OCI-LY1 (cell line): ENCODE measurements around the gene PHOX2B.

Experiments used
- H2AFZ ChIP-seq: fragments of 200-600 bp; sonication (generic), shearing (Covaris generic); 2 replicates; pipeline ENCODE4 v1.6.0; 2014; ENCODE audit warnings: antibody characterized with exemption, mild to moderate bottlenecking, low read length
- H3F3A ChIP-seq: fragments of 200-600 bp; sonication (generic), shearing (Covaris generic); 2 replicates; pipeline ENCODE4 v1.6.0; 2014; ENCODE audit warnings: mild to moderate bottlenecking, antibody characterized with exemption, low read length, moderate library complexity; ENCODE audit not compliant: insufficient read depth
- H3K27ac ChIP-seq: fragments of 200-600 bp; sonication (generic); 2 replicates; pipeline ENCODE4 v1.5.1; 2014; ENCODE audit warnings: low read length, mixed run types, mild to moderate bottlenecking, low read depth; ENCODE audit not compliant: poor library complexity, severe bottlenecking
- H3K27me3 ChIP-seq: fragments of 200-600 bp; sonication (generic); 2 replicates; pipeline ENCODE4 v1.6.0; 2014; ENCODE audit warnings: antibody characterized with exemption, mild to moderate bottlenecking, low read length, moderate library complexity; ENCODE audit not compliant: insufficient read depth
- H3K36me3 ChIP-seq: fragments of 200-600 bp; sonication (generic); 2 replicates; pipeline ENCODE4 v1.6.1; 2014; ENCODE audit warnings: mild to moderate bottlenecking, antibody characterized with exemption, low read length, moderate library complexity, mixed read lengths; ENCODE audit not compliant: insufficient read depth
- H3K4me1 ChIP-seq: fragments of 200-600 bp; sonication (generic); 2 replicates; pipeline ENCODE4 v1.5.1; 2014; ENCODE audit warnings: mild to moderate bottlenecking, low read length, moderate library complexity; ENCODE audit not compliant: insufficient read depth, severe bottlenecking
- H3K4me2 ChIP-seq: fragments of 200-600 bp; sonication (generic), shearing (Covaris generic); 2 replicates; pipeline ENCODE4 v1.6.1; 2014; ENCODE audit warnings: low read length
- H3K4me3 ChIP-seq: fragments of 200-600 bp; sonication (generic); 2 replicates; pipeline ENCODE4 v1.5.1; 2014; ENCODE audit warnings: low read length, low read depth, mild to moderate bottlenecking, mixed read lengths; ENCODE audit not compliant: poor library complexity, severe bottlenecking
- H3K79me2 ChIP-seq: fragments of 200-600 bp; shearing (Covaris generic); 2 replicates; pipeline ENCODE4 v1.6.1; 2016; ENCODE audit warnings: mixed run types, low read length, mixed read lengths; ENCODE audit not compliant: insufficient read depth
- H3K9ac ChIP-seq: fragments of 200-600 bp; sonication (generic), shearing (Covaris generic); 2 replicates; pipeline ENCODE4 v1.6.1; 2014; ENCODE audit warnings: mild to moderate bottlenecking, low read length, mixed read lengths
- H3K9me2 ChIP-seq: fragments of 200-600 bp; sonication (generic), shearing (Covaris generic); 2 replicates; pipeline ENCODE4 v1.6.1; 2014; ENCODE audit warnings: low read depth, mild to moderate bottlenecking, low read length, mixed read lengths
- H3K9me3 ChIP-seq: fragments of 200-600 bp; shearing (Covaris generic); 2 replicates; pipeline ENCODE4 v1.6.1; 2014; ENCODE audit warnings: low read length, mixed read lengths
- H4K20me1 ChIP-seq: fragments of 200-600 bp; sonication (generic), shearing (Covaris generic); 2 replicates; pipeline ENCODE4 v1.6.0; 2016; ENCODE audit warnings: mild to moderate bottlenecking, low read length; ENCODE audit not compliant: insufficient read depth
- CTCF ChIP-seq: fragments of 200-600 bp; sonication (generic), shearing (Covaris generic); IDR thresholded peaks from 2 replicates; pipeline ENCODE4 v1.5.1; 2017; ENCODE audit warnings: mild to moderate bottlenecking, antibody characterized with exemption, low read length, moderate library complexity, mixed read lengths
- EZH2 ChIP-seq: fragments of 200-600 bp; sonication (generic), shearing (Covaris generic); IDR thresholded peaks from 2 replicates; pipeline ENCODE4 v1.8.0; 2017; ENCODE audit warnings: borderline replicate concordance, mixed run types, mild to moderate bottlenecking, antibody characterized with exemption, low read length, moderate library complexity, mixed read lengths

Gene PHOX2B

GRCh38 chr4:41787931-41788330, 39.4 kb upstream of the PHOX2B start:
- Histone ChIP-seq H3F3A (no peaks in the 10 kb centered on the region), H4K20me1 (no peaks in the 10 kb centered on the region), H3K4me3 (no peak overlapping the region), H3K9ac (no peak overlapping the region), H2AFZ (no peak overlapping the region), H3K4me1 (no peaks in the 10 kb centered on the region), H3K36me3 (no peaks in the 10 kb centered on the region), H3K4me2 (no peak overlapping the region), H3K27me3 (no peaks in the 10 kb centered on the region; the same call in 1 of the 2 replicates), H3K27ac (no peak overlapping the region), H3K79me2 (no peaks in the 10 kb centered on the region), H3K9me3 (no peaks in the 10 kb centered on the region), H3K9me2 (no peaks in the 10 kb centered on the region)
- no peak for TF ChIP-seq CTCF
- no peak for TF ChIP-seq EZH2

DNA sequence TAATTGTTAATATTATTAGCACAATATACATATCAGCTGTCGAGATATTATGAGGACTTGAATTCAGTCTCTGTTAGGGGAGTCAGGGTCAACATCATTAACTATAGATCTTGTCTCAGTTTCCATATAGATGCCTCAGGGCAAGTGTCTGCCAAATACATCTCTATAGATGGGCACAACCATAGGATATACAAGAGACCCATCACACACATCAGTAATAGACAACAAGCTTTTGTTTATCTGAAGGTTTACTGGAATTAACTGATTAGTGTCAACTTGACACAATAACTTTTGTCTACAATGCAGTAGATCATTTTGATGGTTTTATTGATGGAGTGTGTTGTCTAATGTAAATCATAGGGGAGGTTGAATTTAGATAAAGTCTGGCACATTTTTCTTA, 37.1 kb upstream of the PHOX2B start:
- Histone ChIP-seq H3K36me3 (no peaks in the 10 kb centered on the region), H3K27me3 (no peaks in the 10 kb centered on the region; the same call in 1 of the 2 replicates), H3K4me3 (no peak overlapping the region), H2AFZ (no peak overlapping the region), H4K20me1 (no peaks in the 10 kb centered on the region), H3K27ac (no peak overlapping the region), H3K79me2 (no peaks in the 10 kb centered on the region), H3K9me2 (no peaks in the 10 kb centered on the region), H3F3A (no peaks in the 10 kb centered on the region), H3K4me1 (no peaks in the 10 kb centered on the region), H3K9ac (no peak overlapping the region), H3K9me3 (no peaks in the 10 kb centered on the region), H3K4me2 (no peak overlapping the region)
- TF ChIP-seq CTCF (no peak), EZH2 (no peak)

GRCh38 chr4:41784191-41784979, 35.9 kb upstream of the PHOX2B start:
- H3K4me2 ChIP-seq: no peak overlapping the region
- no peaks in the 10 kb centered on the region for H3K79me2 ChIP-seq
- H3K9ac ChIP-seq: no peak overlapping the region
- no peaks in the 10 kb centered on the region; the same call in 1 of the 2 replicates for H3K27me3 ChIP-seq
- H3K4me1 ChIP-seq: no peaks in the 10 kb centered on the region
- H3K9me3 ChIP-seq: no peaks in the 10 kb centered on the region
- H3K4me3 ChIP-seq: no peak overlapping the region
- TF ChIP-seq EZH2: no peak
- no peak for TF ChIP-seq CTCF
- no peaks in the 10 kb centered on the region for H3F3A ChIP-seq
- H2AFZ ChIP-seq: no peak overlapping the region
- H4K20me1 ChIP-seq: no peaks in the 10 kb centered on the region
- no peaks in the 10 kb centered on the region for H3K36me3 ChIP-seq
- H3K9me2 ChIP-seq: no peaks in the 10 kb centered on the region
- H3K27ac ChIP-seq: no peak overlapping the region
